ENCODE measurements around the gene KIF17.

The KIF17 gene

GRCh38 chr1:20751462-20751990, 33.7 kb upstream of the KIF17 start:
- TF ChIP-seq, protein P1, sequence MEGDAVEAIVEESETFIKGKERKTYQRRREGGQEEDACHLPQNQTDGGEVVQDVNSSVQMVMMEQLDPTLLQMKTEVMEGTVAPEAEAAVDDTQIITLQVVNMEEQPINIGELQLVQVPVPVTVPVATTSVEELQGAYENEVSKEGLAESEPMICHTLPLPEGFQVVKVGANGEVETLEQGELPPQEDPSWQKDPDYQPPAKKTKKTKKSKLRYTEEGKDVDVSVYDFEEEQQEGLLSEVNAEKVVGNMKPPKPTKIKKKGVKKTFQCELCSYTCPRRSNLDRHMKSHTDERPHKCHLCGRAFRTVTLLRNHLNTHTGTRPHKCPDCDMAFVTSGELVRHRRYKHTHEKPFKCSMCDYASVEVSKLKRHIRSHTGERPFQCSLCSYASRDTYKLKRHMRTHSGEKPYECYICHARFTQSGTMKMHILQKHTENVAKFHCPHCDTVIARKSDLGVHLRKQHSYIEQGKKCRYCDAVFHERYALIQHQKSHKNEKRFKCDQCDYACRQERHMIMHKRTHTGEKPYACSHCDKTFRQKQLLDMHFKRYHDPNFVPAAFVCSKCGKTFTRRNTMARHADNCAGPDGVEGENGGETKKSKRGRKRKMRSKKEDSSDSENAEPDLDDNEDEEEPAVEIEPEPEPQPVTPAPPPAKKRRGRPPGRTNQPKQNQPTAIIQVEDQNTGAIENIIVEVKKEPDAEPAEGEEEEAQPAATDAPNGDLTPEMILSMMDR (IDR thresholded peaks at IDR 0.05), result no peak
- DNase-seq, result no peak
- H3K36me3 ChIP-seq, result peaks cover 52 to 83% (median 64%) of the 10 kb centered on the region in 3 donors
- H3K27me3 ChIP-seq, result no peaks in the 10 kb centered on the region
- no peaks in the 10 kb centered on the region for H3K9me3 ChIP-seq
- no peak overlapping the region for H3K4me3 ChIP-seq
- H3K4me1 ChIP-seq, result no peaks in the 10 kb centered on the region
- intact Hi-C loops (cut with DNase I; ENCODE audit: low total_unique reads), result no loop called here
- no peak overlapping the region for H3K27ac ChIP-seq

DNA sequence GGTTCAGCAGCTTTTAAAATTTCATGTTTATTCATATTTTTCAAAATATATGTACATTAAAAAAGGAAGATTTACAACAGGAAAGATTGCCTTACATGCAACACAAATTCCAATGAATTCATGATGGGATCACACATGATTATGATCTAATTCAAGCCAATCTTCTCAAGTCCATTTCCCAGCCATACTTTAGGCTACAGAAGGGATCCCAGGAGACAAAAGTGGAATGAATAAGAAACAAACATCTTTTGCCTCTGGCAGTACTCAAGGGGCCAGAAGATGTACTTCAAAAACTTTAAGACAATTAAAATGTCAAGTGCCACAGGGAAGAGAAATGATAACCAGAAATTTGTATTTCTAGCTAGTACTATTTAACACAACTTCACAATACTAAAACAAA, 24.9 kb upstream of the KIF17 start:
- Histone ChIP-seq H3K27ac (no peak overlapping the region), H3K4me1 (no peaks in the 10 kb centered on the region), H3K4me3 (no peak overlapping the region), H3K27me3 (no peaks in the 10 kb centered on the region), H3K36me3 (peaks cover 51 to 99% (median 74%) of the 10 kb centered on the region in 3 donors), H3K9me3 (no peaks in the 10 kb centered on the region)
- intact Hi-C loops (cut with DNase I; ENCODE audit: low total_unique reads), result no loop called here
- no peak for DNase-seq
- TF ChIP-seq, protein P1 (IDR thresholded peaks at IDR 0.05), result no peak

- no peak overlapping the region for H3K27ac ChIP-seq
- H3K9me3 ChIP-seq, result no peaks in the 10 kb centered on the region
- H3K27me3 ChIP-seq, result no peaks in the 10 kb centered on the region
- no peaks in the 10 kb centered on the region for H3K4me1 ChIP-seq
- DNase-seq, result no peak
- TF ChIP-seq, protein P1 (IDR thresholded peaks at IDR 0.05), result no peak
- H3K4me3 ChIP-seq, result no peak overlapping the region
- peaks cover 35 to 91% (median 65%) of the 10 kb centered on the region in 3 donors for H3K36me3 ChIP-seq
- intact Hi-C loops (cut with DNase I; ENCODE audit: low total_unique reads), result no loop called here
Observed at GRCh38 chr1:20740781-20741180, 23.0 kb upstream of the KIF17 start.

DNA sequence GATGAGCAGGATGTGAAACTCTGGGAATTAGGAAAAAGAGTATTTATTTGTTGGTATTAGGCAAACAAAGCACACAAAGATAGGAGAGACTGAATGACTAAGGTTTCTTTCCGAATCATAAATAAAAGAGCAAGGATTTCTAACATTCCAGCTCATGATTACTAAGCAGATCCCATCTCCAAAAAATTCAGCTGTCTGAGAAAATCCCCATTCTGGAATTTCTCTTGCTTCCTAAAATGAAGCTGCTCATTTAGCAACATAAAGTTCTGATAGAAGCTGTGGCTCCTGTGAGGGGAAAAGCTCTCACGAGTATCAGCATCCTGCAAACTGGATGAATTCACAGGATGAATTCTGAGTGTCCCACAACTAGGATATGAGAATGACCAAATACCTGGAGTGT, 21.4 kb upstream of the KIF17 start:
- Histone ChIP-seq H3K27me3 (no peaks in the 10 kb centered on the region), H3K4me1 (no peaks in the 10 kb centered on the region), H3K4me3 (no peak overlapping the region), H3K27ac (no peak overlapping the region), H3K36me3 (peaks cover 19 to 75% (median 50%) of the 10 kb centered on the region in 3 donors), H3K9me3 (no peaks in the 10 kb centered on the region)
- TF ChIP-seq, protein P1 (IDR thresholded peaks at IDR 0.05), result no peak
- DNase-seq, result no peak
- intact Hi-C loops (cut with DNase I; ENCODE audit: low total_unique reads), result no loop called here

- Histone ChIP-seq H3K36me3 (peaks cover 4 to 39% (median 24%) of the 10 kb centered on the region in 3 donors), H3K9me3 (no peaks in the 10 kb centered on the region), H3K4me3 (no peak overlapping the region), H3K27me3 (peaks cover 0 to 13% of the 10 kb centered on the region in 2 donors), H3K27ac (no peak overlapping the region), H3K4me1 (peaks cover 0 to 29% (median 22%) of the 10 kb centered on the region in 4 donors)
- intact Hi-C loops (cut with DNase I; ENCODE audit: low total_unique reads), result no loop called here
- no peak for DNase-seq
- TF ChIP-seq, protein P1 (IDR thresholded peaks at IDR 0.05), result no peak
Observed at GRCh38 chr1:20735581-20736111, 17.8 kb upstream of the KIF17 start.

All from tibial artery (tissue), 4 donors.